A549 (cell line): ENCODE data around the gene PVALEF.

ENCODE experiments used
- BHLHE40 ChIP-seq: IDR thresholded peaks from 2 replicates; pipeline ENCODE4 v1.6.1; 2012; ENCODE audit warnings: low read depth, low read length, inconsistent platforms
- CBX2 ChIP-seq: fragments of 200-600 bp; sonication (generic); IDR thresholded peaks from 2 replicates; pipeline ENCODE4 v1.6.1; 2016; ENCODE audit warnings: low read depth, mild to moderate bottlenecking, borderline replicate concordance
- CEBPB ChIP-seq, 2 experiments: fragments of >200 bp in 1 of 2; sonication (Bioruptor Twin) in 1 of 2; formaldehyde crosslinking in 1 of 2; IDR thresholded peaks; 2 replicates each; pipeline ENCODE4 v1.6.1; 2012 to 2016
- CTCF ChIP-seq: fragments of >200 bp; sonication (Bioruptor Twin); formaldehyde crosslinking; IDR thresholded peaks from 3 replicates; pipeline ENCODE4 v1.5.1; 2016
- EP300 ChIP-seq, 2 experiments: fragments of >200 bp; sonication (Bioruptor Twin); formaldehyde crosslinking; IDR thresholded peaks; 2 replicates in 1 of 2; 3 replicates in 1 of 2; pipeline ENCODE4 v1.6.1; 2016 to 2017
- ESRRA ChIP-seq: fragments of 150-350 bp; IDR thresholded peaks from 2 replicates; pipeline ENCODE4 v1.6.1; 2014; ENCODE audit warnings: mild to moderate bottlenecking, low read length, borderline replicate concordance
- POLR2A ChIP-seq: IDR thresholded peaks from 2 replicates; pipeline ENCODE4 v1.6.1; 2012; ENCODE audit warnings: mild to moderate bottlenecking, low read length
- TFCP2L1 ChIP-seq: fragments of 250-450 bp; sonication (Bioruptor Pico); IDR thresholded peaks from 2 replicates; pipeline ENCODE4 v1.5.0; 2021; ENCODE audit warnings: mild to moderate bottlenecking

GRCh38 chr17:81127526-81128177, 37.7 kb upstream of the PVALEF start:
- TF ChIP-seq CTCF (no peak), EP300 (IDR thresholded peaks at IDR 0.05) (no peak), POLR2A (no peak), TFCP2L1 (no peak), CBX2 (no peak), ESRRA (no peak), CEBPB (IDR thresholded peaks at IDR 0.05) (no peak), BHLHE40 (no peak)
